Heart right ventricle (tissue), 16 donors: Measurements from ENCODE around the gene RAD51C. TPM values are rescaled to one million over a fixed set of nuclear protein-coding genes. Genes with fewer than 3 reads are reported as not detected.
"Not testable (repeated sequence)": the region's sequence is repeated elsewhere in the genome, so short reads cannot be mapped to it uniquely, and the experiment has no call there.

Experiments
- ATAC-seq, 8 donors: fragments of 200-7000 bp; cut with Tn5 transposase; one replicate each; pipeline ENCODE4 v1.9.1; 2020; ENCODE audit warnings: mild to moderate bottlenecking in 8 of 8, moderate library complexity in 8 of 8, moderate number of reproducible peaks in 1 of 8
- DNase-seq, 2 donors: peaks; one replicate each; pipeline ENCODE4 v3.0.0-alpha.2; 2020
- H3K27ac ChIP-seq, 10 donors: fragments of 200-600 bp; sonication (generic) in 2 of 10; one replicate each; pipeline versions ENCODE4 v1.5.0 to v1.8.0; 2020 to 2022; ENCODE audit warnings: mild to moderate bottlenecking in 3 of 10
- H3K27me3 ChIP-seq, 7 donors: fragments of 200-600 bp; one replicate each; pipeline ENCODE4 v1.8.0; 2021 to 2022; ENCODE audit warnings: mild to moderate bottlenecking in 2 of 7
- H3K36me3 ChIP-seq, 9 donors: fragments of 200-600 bp; sonication (generic) in 1 of 9; one replicate each; pipeline versions ENCODE4 v1.5.0 to v1.8.0; 2020 to 2022; ENCODE audit warnings: mild to moderate bottlenecking in 2 of 9
- H3K4me1 ChIP-seq, 9 donors: fragments of 200-600 bp; sonication (generic) in 1 of 9; one replicate each; pipeline versions ENCODE4 v1.5.0 to v1.8.0; 2020 to 2022; ENCODE audit warnings: mild to moderate bottlenecking in 4 of 9
- H3K4me3 ChIP-seq, 10 donors: fragments of 200-600 bp; sonication (generic) in 2 of 10; one replicate each; pipeline versions ENCODE4 v1.5.0 to v1.8.0; 2020 to 2022; ENCODE audit warnings: mild to moderate bottlenecking in 7 of 10, moderate library complexity in 2 of 10
- H3K9me3 ChIP-seq, 11 donors: fragments of 200-600 bp in 10 of 11; sonication (generic) in 2 of 11; one replicate each; pipeline versions ENCODE4 v1.5.0 to v1.8.0; 2013 to 2022; ENCODE audit warnings: mild to moderate bottlenecking in 2 of 11, control low read depth in 1 of 11, moderate library complexity in 1 of 11
- CTCF ChIP-seq, 9 donors: fragments of 200-600 bp; sonication (generic) in 2 of 9; IDR thresholded peaks; one replicate each; pipeline versions ENCODE4 v1.5.0 to v1.8.0; 2021 to 2022; ENCODE audit warnings: antibody characterized with exemption in 9 of 9, mild to moderate bottlenecking in 5 of 9, moderate library complexity in 1 of 9
- WGBS, 2 donors: extraction: QIAGEN DNeasy Blood & Tissue Kit; methylation state at CpG; one replicate each; pipeline ENCODE4 v1.1.7; 2013; ENCODE audit warnings: inconsistent platforms in 1 of 2; 5-methylcytosine and 5-hydroxymethylcytosine counted together
- intact Hi-C, 10 donors: fragments of 100-400 bp; cut with DNase I; formaldehyde crosslinking; loops; one replicate each; pipeline versions ENCODE4 v1.11.1 to v1.14.2; 2022
- polyA plus RNA-seq, 2 donors: library from polyadenylated mRNA; stranded (reverse); fragments of 200-250 nt; gene quantifications; one replicate each; pipeline ENCODE4 v1.2.3, GENCODE V29; 2013
- total RNA-seq, 10 donors: library from RNA; stranded (reverse); fragmentation: NEBNext Ultra II Directional in 3 of 10; extraction: Animal tissue kit (Norgen Biotek cat#: 25700) in 3 of 10; gene quantifications; one replicate each; pipeline versions ENCODE4 v1.2.1 to v1.2.4, GENCODE V29; 2021 to 2023
- donor health status: Arrhythmogenic right ventricular cardiomyopathy.
- donor health status: ischemic (EF 13 %, LVEDD 7.1; RV severe dilation, severe dysfunction).
- donor health status: healthy with polysubstance abuse.
- donor health status: DM: no; HTN: yes; CAD: no.
- donor health status: DM: no; HTN: no; CAD: no.
- donor health status: ischemic (EF 25% LVEDD 6.9; RV normal size, moderate dysfunction).
- donor health status: ischemic (EF 25% LVEDD 5.7; RV mildly dilated, moderate dysfunction).
- donor health status: healthy.
- donor health status: DM: yes; HTN: yes; CAD: no.
- donor health status: Ischemic cardiomyopathy.
- donor health status: ischemic (EF 35%, LVEDD 5.7; RV mildly dilated, moderate dysfunction).
- donor health status: nonischemic (EF 11% LVEDD 7.7; RV severe dilation, severe dysfunction).
- donor health status: DM: yes; HTN: yes; CAD: no.
- donor health status: PGD.
- donor health status: ischemic (EF 29% LVEDD 5.4; RV normal size, mild dysfunction).
- donor health status: nonischemic (EF 23%, LVEDD 6.1; RV moderate dilation, normal function).

The RAD51C gene
- total and polyA plus RNA-seq, 12 donors: 19.4 to 40.7 (median 36.2) TPM

GRCh38 chr17:58668598-58668935, 23.8 kb upstream of the RAD51C start:
- Histone ChIP-seq H3K36me3 (no peaks in the 10 kb centered on the region), H3K4me1 (peaks cover 0 to 7% (median 0%) of the 10 kb centered on the region in 9 donors), H3K9me3 (no peaks in the 10 kb centered on the region), H3K27me3 (peaks cover 0 to 5% (median 0%) of the 10 kb centered on the region in 7 donors), H3K4me3 (no peak overlapping the region), H3K27ac (no peak overlapping the region)
- ATAC-seq: no peak
- intact Hi-C loops: no loop called here
- DNase-seq: no peak
- TF ChIP-seq CTCF (IDR thresholded peaks at IDR 0.05): no peak
- 76 to 89% methylated on average over 2 of the region's 2 CpGs for WGBS, 2 donors

- WGBS, 2 donors: 36 to 45% methylated on average over 6 of the region's 6 CpGs
- Histone ChIP-seq H3K9me3 (no peaks in the 10 kb centered on the region), H3K27ac (no peak overlapping the region), H3K4me1 (peaks cover 0 to 7% (median 0%) of the 10 kb centered on the region in 9 donors), H3K27me3 (peaks cover 0 to 5% (median 0%) of the 10 kb centered on the region in 7 donors), H3K4me3 (no peak overlapping the region), H3K36me3 (no peaks in the 10 kb centered on the region)
- TF ChIP-seq CTCF (IDR thresholded peaks at IDR 0.05): no peak
- DNase-seq (no peak), ATAC-seq (no peak)
- intact Hi-C loops: no loop called here
These were observed 22.5 kb upstream of the RAD51C start for GRCh38 chr17:58669853-58670252.

GRCh38 chr17:58671969-58672368, 20.4 kb upstream of the RAD51C start:
- Histone ChIP-seq H3K27me3 (peaks cover 0 to 5% (median 0%) of the 10 kb centered on the region in 7 donors), H3K4me1 (peaks cover 0 to 4% (median 0%) of the 10 kb centered on the region in 9 donors), H3K9me3 (no peaks in the 10 kb centered on the region), H3K36me3 (no peaks in the 10 kb centered on the region), H3K4me3 (no peak overlapping the region), H3K27ac (no peak overlapping the region)
- WGBS, 2 donors: 76 to 85% methylated on average over 3 of the region's 3 CpGs
- intact Hi-C loops: no loop called here
- no peak for TF ChIP-seq CTCF (IDR thresholded peaks at IDR 0.05)
- ATAC-seq (no peak), DNase-seq (no peak)

- Histone ChIP-seq H3K36me3 (no peaks in the 10 kb centered on the region), H3K27ac (no peak overlapping the region), H3K27me3 (peaks cover 0 to 5% (median 0%) of the 10 kb centered on the region in 7 donors), H3K9me3 (no peaks in the 10 kb centered on the region), H3K4me3 (no peak overlapping the region), H3K4me1 (no peaks in the 10 kb centered on the region)
- TF ChIP-seq CTCF (IDR thresholded peaks at IDR 0.05): no peak
- WGBS, 2 donors: 75% methylated on average over 4 of the region's 4 CpGs
- intact Hi-C loops: no loop called here
- DNase-seq (no peak), ATAC-seq (no peak)
These were observed 15.1 kb upstream of the RAD51C start for GRCh38 chr17:58677194-58677880.

GRCh38 chr17:58678287-58678686, 14.1 kb upstream of the RAD51C start:
- H3K27ac ChIP-seq, H3K9me3 ChIP-seq, H3K4me1 ChIP-seq, H3K36me3 ChIP-seq, intact Hi-C loops, ATAC-seq, H3K27me3 ChIP-seq, H3K4me3 ChIP-seq, DNase-seq: not testable (repeated sequence)
- WGBS, 2 donors: 90 to 91% methylated on average over 5 of the region's 5 CpGs
